Measurements from ENCODE around the gene NMRAL1.

The NMRAL1 gene

DNA sequence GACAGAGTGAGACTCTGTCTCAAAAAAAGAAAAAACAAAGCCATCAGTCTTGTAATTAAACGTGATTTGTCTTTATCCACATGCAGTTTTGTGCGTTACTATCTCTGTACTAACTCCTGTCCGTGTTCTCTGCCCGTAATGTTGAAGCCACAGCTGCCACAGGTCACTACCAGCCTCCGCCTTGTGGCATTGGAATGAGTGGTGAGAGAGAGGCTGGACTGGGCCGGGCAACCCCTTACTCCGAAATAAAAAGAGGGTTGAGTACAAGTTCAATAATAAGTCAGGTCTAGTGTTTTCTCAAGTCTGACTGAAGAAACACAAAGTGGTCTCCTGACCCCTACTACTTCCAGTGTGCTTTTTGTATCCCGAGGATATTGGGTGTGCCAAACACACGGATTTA lies 43.4 kb downstream of the NMRAL1 start (continued):
- TF ChIP-seq, protein P1, sequence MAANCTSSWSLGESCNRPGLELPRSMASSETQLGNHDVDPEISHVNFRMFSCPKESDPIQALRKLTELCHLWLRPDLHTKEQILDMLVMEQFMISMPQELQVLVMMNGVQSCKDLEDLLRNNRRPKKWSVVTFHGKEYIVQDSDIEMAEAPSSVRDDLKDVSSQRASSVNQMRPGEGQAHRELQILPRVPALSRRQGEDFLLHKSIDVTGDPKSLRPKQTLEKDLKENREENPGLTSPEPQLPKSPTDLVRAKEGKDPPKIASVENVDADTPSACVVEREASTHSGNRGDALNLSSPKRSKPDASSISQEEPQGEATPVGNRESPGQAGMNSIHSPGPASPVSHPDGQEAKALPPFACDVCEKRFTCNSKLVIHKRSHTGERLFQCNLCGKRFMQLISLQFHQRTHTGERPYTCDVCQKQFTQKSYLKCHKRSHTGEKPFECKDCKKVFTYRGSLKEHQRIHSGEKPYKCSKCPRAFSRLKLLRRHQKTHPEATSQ (tag by site-specific recombination; IDR thresholded peaks at IDR 0.05), result no peak
- TF ChIP-seq ZNF623 (tag by site-specific recombination; IDR thresholded peaks at IDR 0.05) (no peak), ZNF112 (tag by site-specific recombination; IDR thresholded peaks at IDR 0.05) (no peak), YY2 (tag by site-specific recombination; IDR thresholded peaks at IDR 0.05) (no peak), TRIM28 (IDR thresholded peaks at IDR 0.05; ENCODE audit: borderline replicate concordance, low read length) (no peak), SP3 (tag by site-specific recombination; IDR thresholded peaks at IDR 0.05) (no peak), ZNF366 (tag by site-specific recombination; conservative IDR thresholded peaks at IDR 0.05) (no peak), SP2 (tag by site-specific recombination; IDR thresholded peaks at IDR 0.05) (no peak), ZNF626 (tag by site-specific recombination; IDR thresholded peaks at IDR 0.05) (no peak)

DNA sequence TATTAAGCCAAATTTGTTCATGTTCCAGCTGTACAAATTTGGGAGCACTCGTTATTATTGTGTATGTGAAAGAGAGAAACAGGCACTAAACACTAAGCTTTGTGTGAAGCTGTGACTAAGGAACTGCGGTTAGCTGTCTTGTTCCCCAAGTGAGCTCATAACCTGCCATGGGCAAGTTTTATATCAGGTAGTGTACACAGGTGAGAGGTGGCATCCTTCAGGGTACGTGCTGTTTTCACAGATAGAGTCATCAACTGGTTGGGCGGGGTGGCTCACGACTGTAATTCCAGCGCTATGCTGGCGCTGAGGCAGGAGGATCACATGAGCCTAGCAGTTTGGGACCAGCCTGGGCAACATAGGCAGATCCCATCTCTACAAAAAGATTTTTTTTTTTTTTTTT lies 45.9 kb downstream of the NMRAL1 start:
- H3K4me3 ChIP-seq (ENCODE audit: low read depth, low read length), result no peak overlapping the region
- ChIA-PET CTCF (interaction anchor here (0.7 kb wide), 1 partner anchor 1463 kb away, joined by 4 read pairs; no protein-coding TSS in a partner anchor), POLR2A (interaction anchor here (0.6 kb wide), 2 partner anchors 525 to 1322 kb away, joined by 4 to 7 read pairs; no protein-coding TSS in a partner anchor)
- peaks cover 4% of the 10 kb centered on the region for H3K4me1 ChIP-seq (ENCODE audit: control insufficient read depth, insufficient read depth, low read length)
- TF ChIP-seq ZNF521 (tag by site-specific recombination; IDR thresholded peaks at IDR 0.05), result no peak
- TF ChIP-seq, protein P2, sequence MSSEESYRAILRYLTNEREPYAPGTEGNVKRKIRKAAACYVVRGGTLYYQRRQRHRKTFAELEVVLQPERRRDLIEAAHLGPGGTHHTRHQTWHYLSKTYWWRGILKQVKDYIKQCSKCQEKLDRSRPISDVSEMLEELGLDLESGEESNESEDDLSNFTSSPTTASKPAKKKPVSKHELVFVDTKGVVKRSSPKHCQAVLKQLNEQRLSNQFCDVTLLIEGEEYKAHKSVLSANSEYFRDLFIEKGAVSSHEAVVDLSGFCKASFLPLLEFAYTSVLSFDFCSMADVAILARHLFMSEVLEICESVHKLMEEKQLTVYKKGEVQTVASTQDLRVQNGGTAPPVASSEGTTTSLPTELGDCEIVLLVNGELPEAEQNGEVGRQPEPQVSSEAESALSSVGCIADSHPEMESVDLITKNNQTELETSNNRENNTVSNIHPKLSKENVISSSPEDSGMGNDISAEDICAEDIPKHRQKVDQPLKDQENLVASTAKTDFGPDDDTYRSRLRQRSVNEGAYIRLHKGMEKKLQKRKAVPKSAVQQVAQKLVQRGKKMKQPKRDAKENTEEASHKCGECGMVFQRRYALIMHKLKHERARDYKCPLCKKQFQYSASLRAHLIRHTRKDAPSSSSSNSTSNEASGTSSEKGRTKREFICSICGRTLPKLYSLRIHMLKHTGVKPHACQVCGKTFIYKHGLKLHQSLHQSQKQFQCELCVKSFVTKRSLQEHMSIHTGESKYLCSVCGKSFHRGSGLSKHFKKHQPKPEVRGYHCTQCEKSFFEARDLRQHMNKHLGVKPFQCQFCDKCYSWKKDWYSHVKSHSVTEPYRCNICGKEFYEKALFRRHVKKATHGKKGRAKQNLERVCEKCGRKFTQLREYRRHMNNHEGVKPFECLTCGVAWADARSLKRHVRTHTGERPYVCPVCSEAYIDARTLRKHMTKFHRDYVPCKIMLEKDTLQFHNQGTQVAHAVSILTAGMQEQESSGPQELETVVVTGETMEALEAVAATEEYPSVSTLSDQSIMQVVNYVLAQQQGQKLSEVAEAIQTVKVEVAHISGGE (tag by site-specific recombination; conservative IDR thresholded peaks at IDR 0.05; ENCODE audit: low read depth), result no peak
- peak; percentile 59; the same call in 1 of the 2 replicates for TF ChIP-seq ZNF121 (tag by site-specific recombination; IDR thresholded peaks at IDR 0.05)
- no peak overlapping the region for H3K27ac ChIP-seq (ENCODE audit: extremely low read depth, low read depth, low read length)
- H3K36me3 ChIP-seq (ENCODE audit: control insufficient read depth in 2 of 2, insufficient read depth in 1 of 2, low read length in 2 of 2), result peaks cover 13 to 35% of the 10 kb centered on the region in 2 experiments; a peak in 2 of 3 replicates
- no peaks in the 10 kb centered on the region for H3K9me3 ChIP-seq (ENCODE audit: control insufficient read depth, insufficient read depth, low read depth, low read length)

DNA sequence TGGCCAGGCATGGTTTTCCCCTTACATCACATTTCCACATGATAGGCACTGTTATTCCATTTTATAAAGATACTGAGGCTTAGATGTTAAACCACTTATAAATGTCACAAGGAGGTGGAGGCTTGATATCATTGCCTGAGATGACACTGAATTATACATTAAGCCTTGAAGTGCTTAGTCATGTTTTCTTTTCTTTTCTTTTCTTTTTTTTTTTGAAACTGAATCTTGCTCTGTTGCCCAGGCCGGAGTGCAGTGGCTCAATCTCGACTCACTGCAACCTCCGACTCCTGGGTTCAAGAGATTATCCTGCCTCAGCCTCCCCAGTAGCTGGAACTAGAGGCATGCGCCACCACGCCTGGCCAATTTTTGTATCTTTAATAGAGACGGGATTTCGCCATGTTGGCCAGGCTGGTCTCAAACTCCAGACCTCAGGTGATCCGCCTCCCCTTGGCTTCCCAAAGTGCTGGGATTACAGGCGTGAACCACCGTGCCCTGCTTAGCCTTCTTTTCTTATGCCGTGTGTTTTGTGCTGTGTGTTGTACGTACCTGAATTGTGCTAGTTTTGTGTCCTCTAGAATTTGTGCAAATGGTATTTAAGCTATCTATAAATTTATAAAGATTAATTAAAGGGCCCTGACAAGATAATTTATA lies 47.6 kb downstream of the NMRAL1 start:
- Histone ChIP-seq H3K36me3 (ENCODE audit: control insufficient read depth in 2 of 2, insufficient read depth in 1 of 2, low read length in 2 of 2) (peaks cover 9 to 34% of the 10 kb centered on the region in 2 experiments; a peak in 2 of 3 replicates), H3K9me3 (ENCODE audit: control insufficient read depth, insufficient read depth, low read depth, low read length) (no peaks in the 10 kb centered on the region), H3K27ac (ENCODE audit: extremely low read depth, low read depth, low read length) (peak overlapping the region; percentile 90; the same call in 1 of the 2 replicates), H3K4me1 (ENCODE audit: control insufficient read depth, insufficient read depth, low read length) (peaks cover 4% of the 10 kb centered on the region), H3K4me3 (ENCODE audit: low read depth, low read length) (peak overlapping the region; percentile 94)
- CTCF ChIA-PET, result interaction anchor here (0.6 to 1.0 kb wide), 2 partner anchors 22 to 155 kb away, joined by 3 read pairs; no protein-coding TSS in a partner anchor
- POLR2A ChIA-PET, result no interaction called here
- TF ChIP-seq, protein P3, sequence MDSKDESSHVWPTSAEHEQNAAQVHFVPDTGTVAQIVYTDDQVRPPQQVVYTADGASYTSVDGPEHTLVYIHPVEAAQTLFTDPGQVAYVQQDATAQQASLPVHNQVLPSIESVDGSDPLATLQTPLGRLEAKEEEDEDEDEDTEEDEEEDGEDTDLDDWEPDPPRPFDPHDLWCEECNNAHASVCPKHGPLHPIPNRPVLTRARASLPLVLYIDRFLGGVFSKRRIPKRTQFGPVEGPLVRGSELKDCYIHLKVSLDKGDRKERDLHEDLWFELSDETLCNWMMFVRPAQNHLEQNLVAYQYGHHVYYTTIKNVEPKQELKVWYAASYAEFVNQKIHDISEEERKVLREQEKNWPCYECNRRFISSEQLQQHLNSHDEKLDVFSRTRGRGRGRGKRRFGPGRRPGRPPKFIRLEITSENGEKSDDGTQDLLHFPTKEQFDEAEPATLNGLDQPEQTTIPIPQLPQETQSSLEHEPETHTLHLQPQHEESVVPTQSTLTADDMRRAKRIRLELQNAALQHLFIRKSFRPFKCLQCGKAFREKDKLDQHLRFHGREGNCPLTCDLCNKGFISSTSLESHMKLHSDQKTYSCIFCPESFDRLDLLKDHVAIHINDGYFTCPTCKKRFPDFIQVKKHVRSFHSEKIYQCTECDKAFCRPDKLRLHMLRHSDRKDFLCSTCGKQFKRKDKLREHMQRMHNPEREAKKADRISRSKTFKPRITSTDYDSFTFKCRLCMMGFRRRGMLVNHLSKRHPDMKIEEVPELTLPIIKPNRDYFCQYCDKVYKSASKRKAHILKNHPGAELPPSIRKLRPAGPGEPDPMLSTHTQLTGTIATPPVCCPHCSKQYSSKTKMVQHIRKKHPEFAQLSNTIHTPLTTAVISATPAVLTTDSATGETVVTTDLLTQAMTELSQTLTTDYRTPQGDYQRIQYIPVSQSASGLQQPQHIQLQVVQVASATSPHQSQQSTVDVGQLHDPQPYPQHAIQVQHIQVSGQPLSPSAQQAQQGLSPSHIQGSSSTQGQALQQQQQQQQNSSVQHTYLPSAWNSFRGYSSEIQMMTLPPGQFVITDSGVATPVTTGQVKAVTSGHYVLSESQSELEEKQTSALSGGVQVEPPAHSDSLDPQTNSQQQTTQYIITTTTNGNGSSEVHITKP (tag by site-specific recombination; IDR thresholded peaks at IDR 0.05), result no peak
- TF ChIP-seq ZNF560 (tag by site-specific recombination; IDR thresholded peaks at IDR 0.05; ENCODE audit: borderline replicate concordance) (no peak), ZNF768 (tag by site-specific recombination; IDR thresholded peaks at IDR 0.05) (no peak), HOXC10 (CRISPR knock-in tag; IDR thresholded peaks at IDR 0.05) (no peak), ZSCAN23 (tag by site-specific recombination; IDR thresholded peaks at IDR 0.05) (no peak), ZNF510 (tag by site-specific recombination; IDR thresholded peaks at IDR 0.05; ENCODE audit: insufficient replicate concordance) (no peak)
- TF ChIP-seq, protein P4, sequence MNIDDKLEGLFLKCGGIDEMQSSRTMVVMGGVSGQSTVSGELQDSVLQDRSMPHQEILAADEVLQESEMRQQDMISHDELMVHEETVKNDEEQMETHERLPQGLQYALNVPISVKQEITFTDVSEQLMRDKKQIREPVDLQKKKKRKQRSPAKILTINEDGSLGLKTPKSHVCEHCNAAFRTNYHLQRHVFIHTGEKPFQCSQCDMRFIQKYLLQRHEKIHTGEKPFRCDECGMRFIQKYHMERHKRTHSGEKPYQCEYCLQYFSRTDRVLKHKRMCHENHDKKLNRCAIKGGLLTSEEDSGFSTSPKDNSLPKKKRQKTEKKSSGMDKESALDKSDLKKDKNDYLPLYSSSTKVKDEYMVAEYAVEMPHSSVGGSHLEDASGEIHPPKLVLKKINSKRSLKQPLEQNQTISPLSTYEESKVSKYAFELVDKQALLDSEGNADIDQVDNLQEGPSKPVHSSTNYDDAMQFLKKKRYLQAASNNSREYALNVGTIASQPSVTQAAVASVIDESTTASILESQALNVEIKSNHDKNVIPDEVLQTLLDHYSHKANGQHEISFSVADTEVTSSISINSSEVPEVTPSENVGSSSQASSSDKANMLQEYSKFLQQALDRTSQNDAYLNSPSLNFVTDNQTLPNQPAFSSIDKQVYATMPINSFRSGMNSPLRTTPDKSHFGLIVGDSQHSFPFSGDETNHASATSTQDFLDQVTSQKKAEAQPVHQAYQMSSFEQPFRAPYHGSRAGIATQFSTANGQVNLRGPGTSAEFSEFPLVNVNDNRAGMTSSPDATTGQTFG (tag by site-specific recombination; IDR thresholded peaks at IDR 0.05; ENCODE audit: borderline replicate concordance), result no peak
- TF ChIP-seq, protein P5, sequence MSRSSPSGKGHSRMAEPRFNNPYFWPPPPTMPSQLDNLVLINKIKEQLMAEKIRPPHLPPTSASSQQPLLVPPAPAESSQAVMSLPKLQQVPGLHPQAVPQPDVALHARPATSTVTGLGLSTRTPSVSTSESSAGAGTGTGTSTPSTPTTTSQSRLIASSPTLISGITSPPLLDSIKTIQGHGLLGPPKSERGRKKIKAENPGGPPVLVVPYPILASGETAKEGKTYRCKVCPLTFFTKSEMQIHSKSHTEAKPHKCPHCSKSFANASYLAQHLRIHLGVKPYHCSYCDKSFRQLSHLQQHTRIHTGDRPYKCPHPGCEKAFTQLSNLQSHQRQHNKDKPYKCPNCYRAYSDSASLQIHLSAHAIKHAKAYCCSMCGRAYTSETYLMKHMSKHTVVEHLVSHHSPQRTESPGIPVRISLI (tag by site-specific recombination; IDR thresholded peaks at IDR 0.05), result no peak

All from HEK293 (cell line).